Naive thymus-derived CD4-positive, alpha-beta T cell (primary cell): ENCODE results near the gene BFSP1. TPM values are rescaled to one million over a fixed set of nuclear protein-coding genes. Genes with fewer than 3 reads are reported as not detected.

Experiments
- ATAC-seq: fragments of 150-1000 bp; cut with Tn5 transposase; 2 replicates; pipeline ENCODE4 v1.10.0; 2021; ENCODE audit warnings: mild to moderate bottlenecking, moderate library complexity
- CTCF ChIA-PET: fragments of 350-600 bp; sonication (Branson Sonifier 250); formaldehyde crosslinking; loops from one replicate; lab custom pipeline; 2021; ENCODE audit warnings: antibody characterized with exemption; lab: Charles Lee
- POLR2A ChIA-PET: fragments of 350-600 bp; sonication (Branson Sonifier 250); formaldehyde crosslinking; loops from one replicate; lab custom pipeline; 2021; ENCODE audit warnings: antibody characterized with exemption, inconsistent platforms; lab: Charles Lee
- DNase-seq, 9 donors: peaks; one replicate each; pipeline versions ENCODE4 v3.0.0 to v3.0.0-alpha.2; 2020 to 2022; ENCODE audit warnings: mixed read lengths in 1 of 9
- H3K27ac ChIP-seq: one replicate; pipeline ENCODE4 v1.7.0; 2013; ENCODE audit warnings: mild to moderate bottlenecking, low read depth, low read length, moderate library complexity
- H3K27me3 ChIP-seq, 2 donors: one replicate each; pipeline ENCODE4 v1.7.0; 2013; ENCODE audit warnings: low read length in 2 of 2, mild to moderate bottlenecking in 2 of 2, moderate library complexity in 2 of 2; ENCODE audit not compliant: control insufficient read depth in 2 of 2, insufficient read depth in 2 of 2
- H3K36me3 ChIP-seq, 3 experiments: 1 replicate in 2 of 3; 2 replicates in 1 of 3; pipeline ENCODE4 v1.7.0; 2013; ENCODE audit warnings: low read length in 3 of 3, mild to moderate bottlenecking in 3 of 3, moderate library complexity in 1 of 3; ENCODE audit not compliant: insufficient read depth in 3 of 3, control insufficient read depth in 2 of 3
- H3K4me1 ChIP-seq, 2 donors: one replicate each; pipeline ENCODE4 v1.7.0; 2013; ENCODE audit warnings: low read length in 2 of 2, mild to moderate bottlenecking in 2 of 2, moderate library complexity in 1 of 2; ENCODE audit not compliant: control insufficient read depth in 2 of 2, insufficient read depth in 2 of 2
- H3K4me3 ChIP-seq: 2 replicates; pipeline ENCODE4 v1.7.0; 2013; ENCODE audit warnings: mild to moderate bottlenecking, low read length
- H3K9me3 ChIP-seq, 3 experiments: 1 replicate in 2 of 3; 2 replicates in 1 of 3; pipeline ENCODE4 v1.7.0; 2013; ENCODE audit warnings: low read length in 3 of 3; ENCODE audit not compliant: control insufficient read depth in 2 of 3
- H3K27ac Mint-ChIP-seq, 9 donors: one replicate each; pipeline ENCODE4 v1.8.0; 2020 to 2022; ENCODE audit warnings: mixed read lengths in 9 of 9, mild to moderate bottlenecking in 8 of 9, moderate library complexity in 5 of 9, inconsistent platforms in 2 of 9
- H3K27me3 Mint-ChIP-seq, 5 donors: one replicate each; pipeline ENCODE4 v1.8.0; 2021 to 2022; ENCODE audit warnings: mixed read lengths in 5 of 5, mild to moderate bottlenecking in 1 of 5
- H3K36me3 Mint-ChIP-seq, 5 donors: one replicate each; pipeline ENCODE4 v1.8.0; 2020 to 2022; ENCODE audit warnings: mixed read lengths in 5 of 5, mild to moderate bottlenecking in 3 of 5, inconsistent platforms in 1 of 5
- H3K4me1 Mint-ChIP-seq, 7 donors: one replicate each; pipeline ENCODE4 v1.8.0; 2020 to 2022; ENCODE audit warnings: mixed read lengths in 7 of 7, mild to moderate bottlenecking in 3 of 7, inconsistent platforms in 1 of 7
- H3K4me3 Mint-ChIP-seq, 10 donors: one replicate each; pipeline ENCODE4 v1.8.0; 2020 to 2022; ENCODE audit warnings: mild to moderate bottlenecking in 10 of 10, mixed read lengths in 10 of 10, moderate library complexity in 6 of 10, inconsistent platforms in 2 of 10
- H3K9me3 Mint-ChIP-seq, 11 donors: one replicate each; pipeline ENCODE4 v1.8.0; 2020 to 2022; ENCODE audit warnings: mixed read lengths in 11 of 11, mild to moderate bottlenecking in 4 of 11, inconsistent platforms in 1 of 11, moderate library complexity in 1 of 11
- intact Hi-C, 2 donors: fragments of 100-400 bp; cut with micrococcal nuclease; formaldehyde crosslinking; loops; one replicate each; pipeline ENCODE4 v1.15.1; 2023
- polyA plus RNA-seq, 2 donors: library from polyadenylated mRNA; unstranded; fragments of 300-500 nt; fragmentation: Illumina TruSeq; gene quantifications; one replicate each; pipeline ENCODE4 v1.2.3, GENCODE V29; 2021
- total RNA-seq, 6 experiments: library from RNA in 5 of 6; stranded (reverse) in 5 of 6; gene quantifications; 1 replicate in 5 of 6; 2 replicates in 1 of 6; pipeline ENCODE4 v1.2.3 and lab custom pipeline; 2021 to 2026

BFSP1 gene
- total and polyA plus RNA-seq, 7 experiments from 2014 or later: 0.42 to 3.4 TPM; not detected in 5

GRCh38 chr20:17568045-17568788 lies 37.0 kb upstream of the BFSP1 start:
- intact Hi-C loops: no loop called here
- peak overlapping the region in 7 of 9 donors; percentile 1 to 64 (median 9) for H3K27ac Mint-ChIP-seq
- H3K27ac ChIP-seq: no peak overlapping the region
- H3K4me3 ChIP-seq: no peak overlapping the region
- ChIA-PET CTCF (no interaction called here), POLR2A (no interaction called here)
- DNase-seq (no peak), ATAC-seq (no peak)
- no peaks in the 10 kb centered on the region for H3K9me3 ChIP-seq
- peaks cover 5 to 11% of the 10 kb centered on the region in 2 donors for H3K4me1 ChIP-seq
- H3K4me3 Mint-ChIP-seq: peak overlapping the region; percentile 11 to 97 (median 54)
- peaks cover 0 to 3% (median 0%) of the 10 kb centered on the region in 11 donors for H3K9me3 Mint-ChIP-seq
- H3K4me1 Mint-ChIP-seq: peaks cover 17 to 39% (median 27%) of the 10 kb centered on the region in 7 donors
- H3K36me3 ChIP-seq: peaks cover 0 to 10% (median 0%) of the 10 kb centered on the region in 3 experiments
- H3K27me3 ChIP-seq: no peaks in the 10 kb centered on the region
- peaks cover 0 to 4% (median 0%) of the 10 kb centered on the region in 5 donors for H3K36me3 Mint-ChIP-seq
- H3K27me3 Mint-ChIP-seq: peaks cover 0 to 21% (median 0%) of the 10 kb centered on the region in 5 donors

- Histone ChIP-seq H3K9me3 (no peaks in the 10 kb centered on the region), H3K27ac (no peak overlapping the region), H3K27me3 (no peaks in the 10 kb centered on the region), H3K4me3 (no peak overlapping the region), H3K4me1 (peaks cover 5% of the 10 kb centered on the region in 2 donors), H3K36me3 (peaks cover 0 to 10% (median 0%) of the 10 kb centered on the region in 3 experiments)
- Mint-ChIP-seq H3K9me3 (peaks cover 0 to 3% (median 0%) of the 10 kb centered on the region in 11 donors), H3K27ac (no peak overlapping the region), H3K4me1 (peaks cover 4 to 20% (median 9%) of the 10 kb centered on the region in 7 donors), H3K4me3 (no peak overlapping the region), H3K36me3 (peaks cover 0 to 4% (median 0%) of the 10 kb centered on the region in 5 donors), H3K27me3 (peaks cover 0 to 21% (median 0%) of the 10 kb centered on the region in 5 donors)
- DNase-seq: no peak
- ChIA-PET POLR2A (no interaction called here), CTCF (interaction anchor here (0.5 kb wide), 1 partner anchor 81 kb away, joined by 3 read pairs; no protein-coding TSS in a partner anchor)
- no peak for ATAC-seq
- intact Hi-C loops: no loop called here
Measured at GRCh38 chr20:17566345-17566744, 35.2 kb upstream of the BFSP1 start.

- CTCF ChIA-PET: no interaction called here
- no peak overlapping the region for H3K4me3 Mint-ChIP-seq
- POLR2A ChIA-PET: no interaction called here
Measured at GRCh38 chr20:17565169-17565845, 34.1 kb upstream of the BFSP1 start.

GRCh38 chr20:17562804-17563305 lies 31.7 kb upstream of the BFSP1 start:
- H3K4me1 ChIP-seq: no peaks in the 10 kb centered on the region
- DNase-seq (no peak), ATAC-seq (no peak)
- H3K27ac ChIP-seq: no peak overlapping the region
- ChIA-PET CTCF (no interaction called here), POLR2A (interaction anchor here (0.7 kb wide), 1 partner anchor 9 kb away, joined by 4 read pairs; no protein-coding TSS in a partner anchor)
- H3K4me3 ChIP-seq: no peak overlapping the region
- Mint-ChIP-seq H3K9me3 (peaks cover 0 to 3% (median 0%) of the 10 kb centered on the region in 11 donors), H3K36me3 (no peaks in the 10 kb centered on the region), H3K4me3 (no peak overlapping the region), H3K4me1 (peaks cover 0 to 21% (median 2%) of the 10 kb centered on the region in 7 donors), H3K27me3 (peaks cover 0 to 15% (median 0%) of the 10 kb centered on the region in 5 donors), H3K27ac (no peak overlapping the region)
- H3K27me3 ChIP-seq: no peaks in the 10 kb centered on the region
- H3K9me3 ChIP-seq: no peaks in the 10 kb centered on the region
- intact Hi-C loops: no loop called here
- no peaks in the 10 kb centered on the region for H3K36me3 ChIP-seq

More at GRCh38 chr20:17565169-17565845, 34.1 kb upstream of the BFSP1 start:
- H3K27me3 Mint-ChIP-seq: peaks cover 0 to 21% (median 0%) of the 10 kb centered on the region in 5 donors
- H3K9me3 Mint-ChIP-seq: peaks cover 0 to 3% (median 0%) of the 10 kb centered on the region in 11 donors
- H3K27me3 ChIP-seq: no peaks in the 10 kb centered on the region
- intact Hi-C loops: no loop called here
- H3K27ac ChIP-seq: no peak overlapping the region
- peaks cover 0 to 11% (median 5%) of the 10 kb centered on the region in 7 donors for H3K4me1 Mint-ChIP-seq
- H3K27ac Mint-ChIP-seq: no peak overlapping the region
- no peak for DNase-seq
- ATAC-seq: no peak
- H3K9me3 ChIP-seq: no peaks in the 10 kb centered on the region
- H3K4me1 ChIP-seq: no peaks in the 10 kb centered on the region
- H3K4me3 ChIP-seq: no peak overlapping the region
- H3K36me3 Mint-ChIP-seq: peaks cover 0 to 4% (median 0%) of the 10 kb centered on the region in 5 donors
- H3K36me3 ChIP-seq: peaks cover 0 to 8% (median 0%) of the 10 kb centered on the region in 3 experiments

- intact Hi-C loops: no loop called here
- H3K36me3 ChIP-seq: no peaks in the 10 kb centered on the region
- H3K4me1 Mint-ChIP-seq: peaks cover 0 to 24% (median 0%) of the 10 kb centered on the region in 7 donors
- no peaks in the 10 kb centered on the region for H3K9me3 ChIP-seq
- no peaks in the 10 kb centered on the region for H3K36me3 Mint-ChIP-seq
- H3K27me3 Mint-ChIP-seq: peaks cover 0 to 13% (median 0%) of the 10 kb centered on the region in 5 donors
- ChIA-PET POLR2A (interaction anchor here (0.6 kb wide), 1 partner anchor 20 kb away, joined by 3 read pairs; no protein-coding TSS in a partner anchor), CTCF (no interaction called here)
- no peak overlapping the region for H3K4me3 ChIP-seq
- no peak for ATAC-seq
- no peak overlapping the region for H3K27ac ChIP-seq
- H3K4me3 Mint-ChIP-seq: no peak overlapping the region
- H3K4me1 ChIP-seq: no peaks in the 10 kb centered on the region
- no peak overlapping the region for H3K27ac Mint-ChIP-seq
- peaks cover 0 to 1% (median 0%) of the 10 kb centered on the region in 11 donors for H3K9me3 Mint-ChIP-seq
- no peaks in the 10 kb centered on the region for H3K27me3 ChIP-seq
- DNase-seq: peak in 1 of 9 donors; percentile 42
Measured at GRCh38 chr20:17560344-17561074, 29.3 kb upstream of the BFSP1 start.

- no peaks in the 10 kb centered on the region for H3K27me3 ChIP-seq
- no peak for DNase-seq
- no peaks in the 10 kb centered on the region for H3K4me1 ChIP-seq
- Mint-ChIP-seq H3K4me3 (no peak overlapping the region), H3K9me3 (peaks cover 0 to 1% (median 0%) of the 10 kb centered on the region in 11 donors), H3K4me1 (peaks cover 0 to 24% (median 0%) of the 10 kb centered on the region in 7 donors), H3K27ac (no peak overlapping the region), H3K36me3 (no peaks in the 10 kb centered on the region), H3K27me3 (peaks cover 0 to 4% (median 0%) of the 10 kb centered on the region in 5 donors)
- ATAC-seq: no peak
- POLR2A ChIA-PET: no interaction called here
- H3K27ac ChIP-seq: no peak overlapping the region
- H3K36me3 ChIP-seq: no peaks in the 10 kb centered on the region
- intact Hi-C loops: no loop called here
- no peak overlapping the region for H3K4me3 ChIP-seq
- CTCF ChIA-PET: no interaction called here
- H3K9me3 ChIP-seq: no peaks in the 10 kb centered on the region
Measured at GRCh38 chr20:17559338-17559737, 28.2 kb upstream of the BFSP1 start.
